Stimulated activated CD4-positive, alpha-beta T cell treated with anti-CD3 and anti-CD28 coated beads, Interleukin-15, amount 100 ng/mL, for 48 hours (primary cell): ENCODE data around the gene ACE2.

ENCODE experiments used
- DNase-seq, 2 donors: peaks; one replicate each; pipeline ENCODE4 v3.0.0-alpha.2; 2020; ENCODE audit warnings: low read depth in 2 of 2

The ACE2 gene

DNA sequence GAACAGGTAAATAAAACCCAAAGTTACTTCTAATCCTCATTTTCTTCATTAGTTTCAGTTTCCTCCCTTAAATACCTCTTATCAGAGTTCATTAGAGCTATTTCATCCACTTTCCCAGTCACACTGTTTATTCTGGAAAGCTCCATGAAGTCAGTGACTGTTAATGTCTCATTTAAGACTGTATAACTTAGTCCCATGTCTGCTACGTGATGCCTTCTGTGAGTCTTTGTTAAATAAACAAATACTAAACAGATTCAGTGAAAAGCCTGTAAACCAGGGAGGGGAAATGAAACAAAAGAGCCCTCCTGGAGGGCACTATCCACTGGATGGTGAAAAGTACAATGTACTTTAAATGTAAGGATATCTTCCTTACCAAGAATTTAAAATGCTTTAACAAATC lies 24.7 kb downstream of the ACE2 start:
- DNase-seq, result no peak

DNA sequence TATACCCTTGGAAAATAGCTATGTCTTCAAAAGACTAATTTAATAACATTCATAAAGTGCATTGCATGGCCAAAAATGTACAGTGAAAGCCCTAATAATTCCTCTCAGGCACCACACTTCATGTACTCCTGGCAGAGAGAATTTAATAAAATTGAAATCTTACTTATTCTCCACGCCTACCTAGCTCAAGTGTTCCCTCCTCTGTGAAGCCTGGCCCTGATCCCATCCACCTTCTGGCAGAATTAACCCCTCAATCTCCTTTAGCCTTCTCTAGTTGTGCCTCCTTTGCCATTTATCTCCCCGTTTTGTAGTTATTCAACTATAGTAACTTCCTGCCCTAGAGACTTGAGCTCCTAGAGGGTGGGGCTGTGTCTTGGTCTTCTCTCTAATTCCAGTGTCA lies 26.7 kb downstream of the ACE2 start:
- no peak for DNase-seq

DNA sequence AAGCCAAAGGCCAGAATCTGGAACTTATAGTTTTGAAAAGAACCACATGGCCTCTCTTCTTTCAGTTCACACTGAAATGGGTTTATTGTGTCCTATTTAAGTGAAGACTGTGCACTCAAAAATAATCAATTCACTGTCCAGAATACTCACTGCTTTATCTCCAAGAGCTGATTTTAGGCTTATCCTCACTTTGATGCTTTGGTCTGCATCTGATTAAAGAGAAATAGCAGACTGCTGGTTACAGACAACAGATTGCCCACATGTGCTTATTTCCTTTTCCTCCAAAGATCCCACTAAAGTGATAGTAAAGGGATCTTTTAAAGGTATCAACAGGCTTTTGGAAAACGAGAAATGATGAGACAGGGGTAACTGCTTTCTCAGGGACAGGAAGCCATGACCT lies 30.6 kb downstream of the ACE2 start:
- no peak for DNase-seq

DNA sequence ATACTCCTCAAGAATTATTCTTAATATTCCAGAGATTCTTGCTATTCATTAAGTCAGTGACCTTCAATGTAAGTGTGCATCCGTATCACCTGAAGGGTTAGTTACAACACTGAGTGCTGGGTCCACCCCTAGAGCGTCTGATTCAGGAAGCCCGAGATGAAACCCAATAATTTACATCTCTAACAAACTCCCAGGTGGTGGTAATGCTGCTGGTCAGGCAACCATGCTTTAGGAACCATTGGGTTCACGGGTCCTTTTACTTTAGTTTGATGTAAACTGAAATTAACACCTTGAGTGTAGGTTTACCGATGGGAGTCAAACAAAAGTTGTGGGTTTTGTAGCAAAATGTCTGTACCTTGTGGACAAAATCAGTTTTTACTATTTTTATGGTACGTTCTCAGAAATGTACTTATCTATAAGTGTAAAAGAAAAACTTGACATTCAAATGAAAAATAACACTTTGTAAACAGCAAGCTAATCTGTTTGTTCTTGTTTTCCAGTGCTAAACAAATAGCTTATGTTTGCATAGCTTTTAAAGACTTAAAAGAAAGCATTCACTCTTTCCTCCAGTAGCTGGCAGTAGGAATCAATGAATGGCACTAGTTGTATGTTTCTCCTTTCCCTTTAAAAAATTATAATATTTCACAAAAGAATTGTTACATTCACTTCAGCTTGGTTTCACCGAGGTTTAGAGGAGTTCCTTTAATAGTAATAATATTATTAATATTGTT lies 32.7 kb downstream of the ACE2 start:
- no peak for DNase-seq

DNA sequence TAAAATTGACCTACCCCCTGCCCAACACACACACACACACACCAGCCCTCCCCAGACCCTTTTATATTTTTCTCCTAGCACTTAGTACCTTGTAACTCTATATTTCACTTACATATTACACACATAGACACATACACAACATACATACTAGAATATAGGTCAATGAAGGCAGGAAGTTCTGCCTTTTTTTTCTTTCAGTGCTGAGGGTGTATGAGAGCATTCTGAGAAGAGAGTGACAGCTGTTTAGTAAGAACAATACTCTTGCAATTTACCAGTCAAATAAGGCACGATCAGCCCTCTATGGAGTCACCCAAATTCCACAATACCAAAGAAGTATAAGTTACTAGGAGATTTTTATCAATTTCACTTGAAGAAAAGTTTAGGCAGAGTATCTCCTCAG lies 33.5 kb downstream of the ACE2 start:
- DNase-seq, result no peak

DNA sequence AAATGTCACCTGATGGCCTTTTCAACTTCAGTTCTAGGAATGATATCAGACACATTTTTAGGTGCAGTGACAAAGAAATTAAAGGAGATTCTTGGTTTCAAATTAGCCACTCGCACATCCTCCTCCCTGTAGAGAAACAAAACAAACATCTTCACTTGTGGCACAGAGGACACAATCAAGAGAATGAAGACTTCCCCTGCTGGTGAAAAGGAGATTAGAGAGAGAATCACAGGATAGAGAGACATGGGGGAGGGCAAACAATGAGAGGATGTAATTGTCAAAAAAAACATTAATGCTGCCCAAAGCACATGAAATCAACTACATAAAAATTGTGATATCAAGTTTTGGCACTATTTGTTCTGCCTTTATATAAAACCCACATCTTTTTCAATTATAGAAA lies 34.5 kb downstream of the ACE2 start:
- no peak for DNase-seq

DNA sequence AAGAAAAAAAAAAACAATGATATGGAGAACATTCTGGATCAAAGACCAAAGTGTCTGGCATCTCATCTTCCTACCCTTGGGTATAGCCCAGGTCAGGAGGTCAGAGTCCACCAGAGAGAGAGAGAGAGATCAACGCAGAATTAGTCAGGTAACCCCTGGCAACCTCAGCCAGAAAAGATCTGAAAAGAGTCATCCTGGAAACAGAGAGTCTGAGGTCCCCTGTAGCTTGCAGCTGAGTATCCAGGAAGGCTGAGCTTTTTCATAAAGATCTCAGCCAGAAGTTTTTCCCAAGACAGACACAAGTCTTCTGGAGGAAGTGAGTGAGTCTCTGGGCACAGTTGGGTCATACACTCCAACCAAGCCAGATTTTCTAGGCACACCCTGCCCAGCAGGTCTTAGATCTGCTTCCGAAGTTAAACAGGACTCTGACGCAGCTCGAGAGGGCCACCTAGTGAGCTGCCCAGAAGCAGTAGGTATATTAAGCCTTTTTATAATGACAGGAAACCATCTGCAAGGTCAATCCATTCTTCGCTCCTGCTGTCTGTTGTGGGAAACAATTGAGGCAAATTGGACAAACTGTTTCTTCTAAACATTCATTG lies 35.7 kb downstream of the ACE2 start:
- DNase-seq, result peak in 1 of 2 donors; percentile 13

DNA sequence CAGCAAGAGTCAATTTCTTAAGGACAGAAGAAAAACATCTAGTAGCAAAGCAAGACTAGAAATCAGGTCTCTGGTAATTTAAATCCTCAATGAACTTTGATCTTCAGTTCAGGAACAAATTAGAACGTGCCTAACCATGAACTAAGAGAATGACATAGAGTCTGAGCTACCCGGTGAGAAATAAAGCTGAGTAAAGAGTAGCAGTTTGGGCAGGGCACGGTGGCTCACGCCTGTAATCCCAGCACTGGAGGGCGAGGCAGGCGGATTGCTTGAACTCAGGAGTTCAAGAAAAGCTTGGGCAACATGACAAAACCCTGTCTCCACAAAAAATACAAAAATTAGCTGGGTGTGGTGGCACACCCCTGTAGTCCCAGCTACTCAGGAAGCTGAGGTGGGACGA lies 37.7 kb downstream of the ACE2 start:
- DNase-seq, result no peak

DNA sequence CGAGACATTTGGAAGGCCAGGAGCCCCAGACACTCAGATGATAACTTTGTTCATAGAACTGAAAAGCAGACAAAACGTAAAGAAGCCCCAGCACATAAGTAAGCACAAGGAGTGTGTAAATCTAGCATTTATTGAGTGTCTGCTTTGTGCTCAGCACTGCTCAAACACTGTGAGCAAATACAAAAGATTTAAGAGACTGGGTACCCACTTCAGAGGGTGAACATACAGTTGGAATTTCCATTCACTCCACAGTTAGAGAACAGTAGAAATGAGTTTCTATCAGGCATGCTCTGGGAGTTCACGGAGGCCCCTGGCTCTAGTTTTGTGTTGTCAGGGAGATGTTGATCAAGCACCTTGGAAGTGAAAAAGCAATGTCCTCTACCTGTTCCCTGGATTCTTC lies 39.8 kb downstream of the ACE2 start:
- no peak for DNase-seq

DNA sequence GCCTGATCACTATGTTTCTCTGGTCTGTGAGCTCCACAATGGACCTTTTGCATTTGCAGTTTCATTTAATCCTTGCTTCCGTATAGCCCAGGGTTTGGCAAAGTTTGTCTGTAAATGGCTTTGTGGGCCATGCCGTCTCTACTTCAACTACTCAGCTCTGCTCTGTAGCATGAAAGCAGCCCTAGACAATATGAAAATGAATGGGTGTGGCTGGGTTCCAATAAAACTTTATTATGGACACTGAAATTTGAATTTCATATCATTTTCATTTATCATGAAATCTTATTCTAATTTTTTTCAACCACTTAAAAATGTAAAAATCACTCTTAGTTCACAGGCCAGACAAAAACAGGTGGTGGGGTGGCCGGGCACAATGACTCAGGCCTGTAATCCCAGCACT lies 41.5 kb downstream of the ACE2 start:
- DNase-seq, result no peak

DNA sequence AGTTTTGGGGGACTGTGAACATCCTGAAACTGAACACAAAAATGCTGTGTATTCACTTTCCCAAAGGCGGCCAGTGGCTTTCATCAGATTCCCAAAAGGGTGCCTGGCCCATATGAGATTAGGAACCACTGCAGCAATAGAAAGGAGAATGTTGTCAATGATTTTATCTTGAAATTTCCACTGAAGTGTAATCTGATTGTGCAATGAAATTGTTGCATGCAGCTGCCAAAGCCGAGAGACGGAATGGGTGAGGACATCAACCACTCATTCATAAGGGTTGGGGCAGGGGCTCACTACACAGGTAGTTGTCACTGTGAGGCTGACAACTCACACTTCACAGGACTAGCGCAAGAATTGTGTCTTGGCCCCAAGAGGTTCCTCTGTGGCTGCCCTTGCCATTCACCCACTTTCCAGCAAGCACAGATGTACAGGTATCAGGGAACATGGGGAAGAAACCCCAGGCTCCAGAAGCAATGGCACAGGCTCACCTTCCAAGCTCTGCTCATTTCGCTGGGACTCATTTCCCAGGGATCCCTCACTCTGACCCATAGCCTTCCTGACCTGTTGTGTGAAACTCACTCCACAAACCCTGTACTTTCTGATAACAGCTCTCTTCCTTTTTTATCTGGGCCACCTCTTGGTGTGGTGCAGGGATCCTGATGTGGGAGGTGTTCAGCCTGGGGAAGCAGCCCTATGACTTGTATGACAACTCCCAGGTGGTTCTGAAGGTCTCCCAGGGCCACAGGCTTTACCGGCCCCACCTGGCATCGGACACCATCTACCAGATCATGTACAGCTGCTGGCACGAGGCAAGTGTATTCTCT lies 51.4 kb downstream of the ACE2 start:
- no peak for DNase-seq

DNA sequence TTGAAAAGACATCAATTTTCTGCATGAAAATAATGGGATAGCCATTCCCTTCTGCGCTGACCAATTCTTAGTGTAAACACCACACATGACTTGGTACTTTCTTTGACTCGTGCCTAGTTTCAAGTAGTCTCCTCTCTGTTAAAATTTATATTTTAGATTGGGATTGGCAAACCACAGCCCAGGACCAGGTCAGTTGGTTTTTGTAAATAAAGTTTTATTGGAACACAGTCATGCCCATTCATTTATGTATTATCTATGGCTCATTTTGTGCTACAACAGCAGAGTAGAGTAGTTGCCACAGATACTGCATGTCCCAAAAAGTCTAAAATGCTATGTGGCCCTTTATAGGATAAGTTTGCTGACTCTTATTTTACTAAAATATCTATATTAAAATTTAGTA lies 53.4 kb downstream of the ACE2 start:
- DNase-seq, result no peak

DNA sequence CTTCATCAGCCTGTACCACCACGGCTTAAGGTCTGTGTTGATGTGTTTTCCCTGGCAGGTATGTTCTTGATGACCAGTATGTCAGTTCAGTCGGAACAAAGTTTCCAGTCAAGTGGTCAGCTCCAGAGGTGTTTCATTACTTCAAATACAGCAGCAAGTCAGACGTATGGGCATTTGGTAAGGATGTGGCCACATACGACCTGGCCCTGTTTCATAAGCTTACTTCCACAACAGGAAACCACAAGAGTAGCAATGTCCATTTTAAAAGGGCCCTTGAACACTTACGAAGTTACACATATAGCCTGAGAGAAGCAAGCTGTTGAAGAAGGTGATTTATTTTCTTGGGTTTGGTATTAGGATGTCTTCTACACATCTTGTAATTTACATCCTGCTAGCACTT lies 54.0 kb downstream of the ACE2 start:
- no peak for DNase-seq

DNA sequence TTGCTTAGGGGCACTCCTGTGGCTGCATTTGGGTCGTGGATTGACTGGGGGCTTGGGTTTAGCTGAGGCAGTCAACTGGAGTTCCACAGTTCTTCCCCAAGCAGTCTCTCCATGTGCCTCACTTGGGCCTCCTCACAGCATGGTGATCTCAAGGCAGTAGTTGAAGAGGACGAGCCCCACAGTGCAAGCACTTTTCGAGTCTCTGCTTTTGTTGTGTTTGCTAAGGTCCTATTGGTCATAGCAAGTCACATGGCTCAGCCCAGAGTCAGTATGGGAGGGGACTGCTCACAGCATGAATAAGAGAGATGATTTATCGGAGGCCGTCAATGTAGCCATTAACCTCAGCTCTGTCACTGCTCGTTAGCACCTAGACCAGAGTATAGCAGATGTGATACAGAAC lies 70.4 kb downstream of the ACE2 start:
- no peak for DNase-seq

DNA sequence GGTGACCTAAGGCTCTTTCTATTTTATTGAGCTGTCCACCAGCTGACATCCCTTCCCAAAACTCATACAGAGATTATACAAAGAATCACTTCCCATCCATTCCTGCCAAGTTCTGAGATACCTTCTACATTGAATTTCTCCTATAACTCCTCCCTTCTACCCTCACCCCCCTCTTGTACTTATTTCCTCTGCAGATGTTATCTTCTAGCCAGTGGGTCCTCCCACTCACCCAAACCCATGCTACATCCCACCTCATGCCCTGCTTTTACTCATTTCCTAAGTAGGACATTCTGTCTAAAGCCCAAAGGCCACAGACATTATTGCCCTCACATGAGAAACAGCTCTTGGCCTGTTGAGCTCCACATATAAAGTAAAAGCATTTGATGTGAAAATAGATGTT lies 71.6 kb downstream of the ACE2 start:
- DNase-seq, result no peak

DNA sequence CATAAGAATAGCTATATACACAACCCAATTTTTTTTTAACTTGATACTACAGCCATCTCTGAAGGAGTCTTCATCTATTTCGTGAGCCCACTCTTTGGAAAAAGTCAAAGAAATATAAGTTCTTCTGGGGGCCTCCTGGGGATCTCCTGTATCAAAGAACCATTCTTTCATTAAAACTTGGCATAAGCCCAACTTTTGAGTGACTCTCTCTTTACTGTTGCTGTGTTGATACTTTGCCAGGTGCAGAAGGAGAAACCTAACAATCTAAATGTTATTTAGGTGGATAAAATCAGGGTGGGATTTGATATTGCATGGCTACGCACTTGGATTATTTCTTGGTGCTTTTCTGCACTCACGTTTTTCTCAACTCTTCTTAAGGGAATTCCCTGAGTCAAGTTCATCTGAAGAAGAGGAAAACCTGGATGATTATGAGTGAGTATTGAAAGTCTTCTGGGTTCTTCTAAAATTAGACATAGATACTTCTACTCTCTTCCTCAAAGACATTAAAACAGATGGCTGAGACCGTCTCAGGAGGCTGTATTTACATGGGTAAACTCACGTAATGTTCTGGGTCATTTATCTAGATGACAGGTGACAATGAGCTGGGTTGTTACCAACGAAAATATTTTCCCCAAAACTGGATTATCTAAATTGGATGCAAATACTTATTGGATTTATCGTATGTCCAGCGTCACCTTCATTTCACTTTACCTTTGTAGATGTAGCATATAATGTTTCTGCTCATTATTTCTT lies 74.9 kb downstream of the ACE2 start:
- no peak for DNase-seq

DNA sequence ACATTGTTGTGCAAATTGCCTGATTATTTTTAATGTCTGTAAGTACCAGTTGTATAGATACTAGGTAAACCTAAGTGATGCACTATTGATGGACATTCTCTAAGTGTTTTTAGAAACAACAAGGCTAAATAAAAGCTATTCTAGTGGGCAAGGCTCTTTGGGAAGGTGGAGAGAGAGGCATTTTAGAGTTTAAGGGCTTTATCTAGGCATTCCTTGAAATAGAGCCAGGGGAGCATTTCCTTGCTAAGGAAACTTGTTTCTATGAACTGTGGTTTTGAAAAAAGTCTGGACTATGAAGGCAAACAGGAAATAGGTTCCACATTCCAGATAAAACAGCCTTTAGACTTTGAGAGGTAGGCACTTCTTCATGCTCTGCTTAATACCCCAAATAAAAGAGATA lies 76.3 kb downstream of the ACE2 start:
- no peak for DNase-seq

DNA sequence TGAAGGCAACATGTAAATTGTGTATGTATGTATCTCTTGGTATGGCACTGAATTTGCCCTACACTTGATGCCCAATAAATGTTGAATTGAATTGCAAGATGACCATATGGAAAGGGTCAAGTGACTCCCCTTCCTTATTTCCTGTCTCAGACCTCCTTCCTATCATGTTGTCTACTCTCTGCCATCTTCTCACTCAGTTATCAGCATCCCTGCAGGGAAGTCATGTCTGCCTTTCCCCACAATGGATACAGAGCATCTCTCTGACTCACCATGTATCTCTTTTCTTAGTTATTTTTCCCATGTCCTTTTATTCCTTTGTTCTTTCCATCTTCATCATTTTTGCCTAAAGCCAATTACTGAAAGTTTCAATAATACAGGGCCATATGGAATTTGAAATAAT lies 77.7 kb downstream of the ACE2 start:
- DNase-seq, result no peak

DNA sequence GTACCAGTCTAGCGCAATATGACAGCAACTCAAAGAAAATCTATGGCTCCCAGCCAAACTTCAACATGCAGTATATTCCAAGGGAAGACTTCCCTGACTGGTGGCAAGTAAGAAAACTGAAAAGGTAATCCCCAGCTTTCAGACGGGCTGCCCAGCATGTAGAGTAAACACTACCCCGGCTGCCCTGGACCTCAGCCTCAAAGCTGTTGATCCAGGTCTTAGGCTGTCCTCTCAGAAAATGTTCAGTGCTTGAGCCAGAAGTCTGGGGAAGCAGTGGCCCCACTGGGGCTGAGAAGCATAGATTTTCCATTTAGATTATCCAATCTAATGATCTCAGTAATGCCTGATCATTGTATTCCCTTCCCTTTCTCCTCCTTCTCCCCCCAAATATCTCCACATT lies 78.3 kb downstream of the ACE2 start:
- no peak for DNase-seq

DNA sequence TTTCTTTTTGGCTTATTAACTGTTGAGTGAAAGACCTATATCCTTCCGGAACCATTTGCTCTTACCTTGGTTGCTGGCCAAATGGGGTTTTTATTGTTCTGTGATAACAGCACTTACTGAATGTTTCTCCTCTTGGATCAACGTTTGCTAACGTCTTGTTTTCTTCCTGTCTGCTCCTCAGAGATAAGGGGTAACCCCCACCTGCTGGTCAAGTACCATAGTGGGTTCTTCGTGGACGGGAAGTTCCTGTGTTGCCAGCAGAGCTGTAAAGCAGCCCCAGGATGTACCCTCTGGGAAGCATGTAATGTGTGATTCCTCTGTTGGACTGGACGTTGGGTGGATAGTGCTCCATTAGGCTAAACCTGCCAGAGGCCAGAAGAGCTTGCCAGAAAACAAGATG lies 84.8 kb downstream of the ACE2 start:
- no peak for DNase-seq

DNA sequence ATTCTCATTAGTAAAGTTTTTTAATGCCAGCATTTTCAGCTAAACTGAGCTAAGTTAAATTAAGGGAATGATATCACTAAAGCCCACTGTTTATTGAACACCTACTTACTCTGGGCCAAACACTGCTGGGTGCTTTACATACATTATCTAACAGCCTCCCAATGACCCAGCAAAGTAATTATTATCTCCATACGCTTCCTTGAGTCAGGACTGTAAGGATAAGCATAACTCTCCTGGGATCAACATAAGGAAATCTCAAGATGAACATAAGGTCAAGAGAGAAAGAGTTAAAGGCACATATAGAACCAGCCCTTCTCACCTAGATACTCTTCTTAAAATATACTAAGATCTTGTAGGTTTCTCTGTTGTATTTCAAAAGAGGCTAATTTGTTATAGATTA lies 86.5 kb downstream of the ACE2 start:
- no peak for DNase-seq

DNA sequence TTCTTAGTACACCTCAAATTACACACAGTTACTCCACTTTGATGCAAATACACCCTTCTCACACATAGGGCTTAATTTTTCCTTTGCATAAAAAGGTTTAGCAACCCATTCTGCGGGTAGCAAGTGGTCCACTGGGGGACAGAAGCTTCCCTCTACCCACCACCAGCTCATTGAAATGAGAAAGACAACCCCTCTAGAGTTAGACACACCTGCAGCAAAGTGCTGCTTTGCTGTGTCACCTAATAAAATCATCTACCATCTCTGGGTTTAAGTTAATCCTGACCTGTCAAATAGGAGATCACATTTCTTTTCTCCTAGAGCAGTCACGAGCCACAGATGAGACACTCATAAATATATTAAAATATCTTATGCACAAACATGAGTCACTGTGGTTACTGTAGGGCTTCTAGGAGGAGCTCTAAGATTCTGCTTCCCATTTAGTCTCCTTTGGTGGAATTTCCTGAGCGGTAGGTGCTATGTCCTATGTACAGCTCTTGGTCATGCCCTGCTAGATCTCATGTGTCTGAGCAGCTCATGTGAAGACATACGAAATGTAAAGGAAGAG lies 88.3 kb downstream of the ACE2 start:
- DNase-seq, result no peak
